Endodermal cell (in vitro differentiated cells): ENCODE results near the gene ST3GAL5. TPM values are rescaled to one million over a fixed set of nuclear protein-coding genes. Genes with fewer than 3 reads are reported as not detected.

Experiments used
- DNase-seq: peaks from one replicate; pipeline ENCODE4 v3.0.0-alpha.2; 2017
- H3K27ac ChIP-seq: 2 replicates; pipeline ENCODE4 v1.5.1; 2013; ENCODE audit warnings: mild to moderate bottlenecking, low read depth, low read length, moderate library complexity
- H3K27me3 ChIP-seq: 2 replicates; pipeline ENCODE4 v1.6.1; 2013; ENCODE audit warnings: mild to moderate bottlenecking, low read length, moderate library complexity; ENCODE audit not compliant: insufficient read depth, control insufficient read depth, poor library complexity, severe bottlenecking
- H3K36me3 ChIP-seq: 2 replicates; pipeline ENCODE4 v1.7.0; 2013; ENCODE audit warnings: mild to moderate bottlenecking, low read length, moderate library complexity; ENCODE audit not compliant: control insufficient read depth, insufficient read depth
- H3K4me1 ChIP-seq: one replicate; pipeline ENCODE4 v1.7.0; 2013; ENCODE audit warnings: low read length; ENCODE audit not compliant: control insufficient read depth, insufficient read depth
- H3K4me3 ChIP-seq: 2 replicates; pipeline ENCODE4 v1.5.1; 2013; ENCODE audit warnings: mild to moderate bottlenecking, low read length, moderate library complexity
- H3K9ac ChIP-seq: 2 replicates; pipeline ENCODE4 v1.6.1; 2013; ENCODE audit warnings: mild to moderate bottlenecking, low read length, moderate library complexity; ENCODE audit not compliant: poor library complexity, severe bottlenecking; ENCODE audit errors: extremely low read depth
- H3K9me3 ChIP-seq: 2 replicates; pipeline ENCODE4 v1.6.1; 2013; ENCODE audit warnings: mild to moderate bottlenecking, low read length, moderate library complexity; ENCODE audit not compliant: control insufficient read depth
- H3K27ac Mint-ChIP-seq: 2 replicates; pipeline ENCODE4 v1.8.0; 2020; ENCODE audit warnings: mixed read lengths
- H3K27me3 Mint-ChIP-seq: 2 replicates; pipeline ENCODE4 v1.8.0; 2021; ENCODE audit warnings: mild to moderate bottlenecking, mixed read lengths; ENCODE audit not compliant: insufficient read depth
- H3K36me3 Mint-ChIP-seq: 2 replicates; pipeline ENCODE4 v1.8.0; 2020; ENCODE audit warnings: low read depth, mixed read lengths
- H3K4me1 Mint-ChIP-seq: 2 replicates; pipeline ENCODE4 v1.8.0; 2020; ENCODE audit warnings: mixed read lengths
- H3K4me3 Mint-ChIP-seq: 2 replicates; pipeline ENCODE4 v1.8.0; 2020; ENCODE audit warnings: mild to moderate bottlenecking, moderate library complexity, mixed read lengths
- H3K9me3 Mint-ChIP-seq: 2 replicates; pipeline ENCODE4 v1.8.0; 2020; ENCODE audit warnings: mild to moderate bottlenecking, mixed read lengths
- WGBS, 2 experiments: methylation state at CpG; one replicate each; pipeline versions ENCODE4 v1.1.5 to v1.1.7; 2013; ENCODE audit warnings: missing lambda C conversion rate in 2 of 2, mixed read lengths in 1 of 2; ENCODE audit not compliant: insufficient coverage in 1 of 2, insufficient read length in 1 of 2; 5-methylcytosine and 5-hydroxymethylcytosine counted together
- total RNA-seq, 2 donors: library from RNA; stranded (reverse); fragmentation: NEBNext Ultra II Directional in 1 of 2; extraction: Animal tissue kit (Norgen Biotek cat#: 25700) in 1 of 2; gene quantifications; 2 replicates in 1 of 2; 3 replicates in 1 of 2; pipeline ENCODE4 v1.2.1, GENCODE V29; 2021
- TF ChIP-seq, protein P1 (sequence below): fragments of 200-600 bp; sonication (generic); conservative IDR thresholded peaks from 2 replicates; pipeline ENCODE4 v1.5.0; 2021; ENCODE audit warnings: antibody characterized with exemption, mild to moderate bottlenecking

ST3GAL5 gene
- total RNA-seq, 2 donors from 2014 or later = 26.6 to 27.4 TPM

DNA sequence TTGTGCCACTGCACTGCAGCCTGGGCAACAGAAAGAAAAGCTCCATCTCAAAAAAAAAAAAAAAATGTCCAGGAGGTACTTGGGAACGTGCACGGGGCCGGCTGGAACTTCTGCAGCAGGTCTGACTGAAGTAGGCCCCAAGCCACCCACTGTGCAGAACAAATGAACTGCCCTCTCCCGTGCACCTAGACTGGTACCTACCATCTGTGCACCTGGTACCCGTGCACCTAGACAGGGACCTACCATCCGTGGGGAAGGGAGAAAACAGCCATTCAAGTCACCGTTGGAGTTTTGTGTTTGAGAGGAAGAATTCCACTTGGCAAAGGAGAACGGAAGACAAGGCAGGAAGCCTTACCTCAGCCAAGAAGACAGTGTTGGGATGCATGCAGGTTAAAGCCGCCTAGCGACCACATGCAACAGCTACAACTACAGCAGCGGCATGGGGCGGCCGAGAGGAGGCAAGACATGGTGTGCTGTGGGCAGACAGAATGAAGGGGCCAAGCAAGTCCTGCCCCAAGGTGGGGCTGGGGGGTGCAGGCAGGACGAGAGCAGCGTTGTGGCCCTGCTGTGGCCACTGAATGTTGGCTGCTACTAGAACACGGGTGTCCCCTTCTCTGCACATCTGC is 16.1 kb downstream of the ST3GAL5 start:
- Histone ChIP-seq H3K4me3 (no peak overlapping the region), H3K9me3 (no peaks in the 10 kb centered on the region), H3K36me3 (peaks cover 6% of the 10 kb centered on the region), H3K9ac (no peak overlapping the region), H3K27ac (no peak overlapping the region), H3K4me1 (no peaks in the 10 kb centered on the region), H3K27me3 (no peaks in the 10 kb centered on the region)
- Mint-ChIP-seq H3K4me1 (peaks cover 7% of the 10 kb centered on the region), H3K9me3 (no peaks in the 10 kb centered on the region), H3K4me3 (no peak overlapping the region), H3K36me3 (peaks cover 22% of the 10 kb centered on the region), H3K27me3 (no peaks in the 10 kb centered on the region), H3K27ac (no peak overlapping the region)
- TF ChIP-seq, protein P1, sequence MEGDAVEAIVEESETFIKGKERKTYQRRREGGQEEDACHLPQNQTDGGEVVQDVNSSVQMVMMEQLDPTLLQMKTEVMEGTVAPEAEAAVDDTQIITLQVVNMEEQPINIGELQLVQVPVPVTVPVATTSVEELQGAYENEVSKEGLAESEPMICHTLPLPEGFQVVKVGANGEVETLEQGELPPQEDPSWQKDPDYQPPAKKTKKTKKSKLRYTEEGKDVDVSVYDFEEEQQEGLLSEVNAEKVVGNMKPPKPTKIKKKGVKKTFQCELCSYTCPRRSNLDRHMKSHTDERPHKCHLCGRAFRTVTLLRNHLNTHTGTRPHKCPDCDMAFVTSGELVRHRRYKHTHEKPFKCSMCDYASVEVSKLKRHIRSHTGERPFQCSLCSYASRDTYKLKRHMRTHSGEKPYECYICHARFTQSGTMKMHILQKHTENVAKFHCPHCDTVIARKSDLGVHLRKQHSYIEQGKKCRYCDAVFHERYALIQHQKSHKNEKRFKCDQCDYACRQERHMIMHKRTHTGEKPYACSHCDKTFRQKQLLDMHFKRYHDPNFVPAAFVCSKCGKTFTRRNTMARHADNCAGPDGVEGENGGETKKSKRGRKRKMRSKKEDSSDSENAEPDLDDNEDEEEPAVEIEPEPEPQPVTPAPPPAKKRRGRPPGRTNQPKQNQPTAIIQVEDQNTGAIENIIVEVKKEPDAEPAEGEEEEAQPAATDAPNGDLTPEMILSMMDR = peak; percentile 62
- 94 to 95% methylated on average over 13 to 16 of the region's 16 CpGs for WGBS, 2 experiments
- peak; percentile 84 for DNase-seq

DNA sequence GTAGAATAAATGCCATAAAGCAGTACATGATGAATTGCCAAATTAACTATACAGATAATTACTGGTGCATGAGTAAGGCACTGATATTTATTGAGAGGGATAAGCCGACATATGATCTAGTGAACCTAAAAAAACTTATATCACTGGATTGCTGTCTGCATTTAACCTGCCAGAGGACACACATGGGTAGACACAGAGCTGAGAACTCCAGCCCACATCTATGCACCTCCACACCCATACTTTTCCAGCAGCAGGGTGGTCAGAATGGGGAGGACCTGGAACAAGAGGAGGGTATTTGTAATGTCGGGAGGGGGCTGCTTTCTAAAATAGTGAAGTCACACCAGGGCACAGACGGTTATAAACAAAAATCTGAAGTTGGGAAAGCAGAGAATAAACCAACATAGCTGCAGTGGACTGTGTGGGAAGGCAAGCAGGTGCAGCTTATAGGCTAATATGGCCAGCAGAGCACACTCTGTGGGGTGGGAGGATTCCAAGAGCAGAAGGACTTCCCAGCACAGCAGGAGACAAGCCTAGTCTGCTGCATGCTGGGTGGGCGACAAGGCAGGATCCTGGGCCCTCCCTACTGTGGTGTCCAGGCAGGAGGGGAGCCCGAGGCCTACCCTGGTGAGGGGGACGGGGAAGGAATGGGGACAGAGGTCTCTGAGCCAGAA is 17.2 kb downstream of the ST3GAL5 start:
- no peak overlapping the region for H3K9ac ChIP-seq
- H3K27ac Mint-ChIP-seq = no peak overlapping the region
- H3K9me3 ChIP-seq = no peaks in the 10 kb centered on the region
- H3K27me3 ChIP-seq = no peaks in the 10 kb centered on the region
- H3K27ac ChIP-seq = no peak overlapping the region
- no peak for DNase-seq
- no peak overlapping the region for H3K4me3 Mint-ChIP-seq
- 90 to 91% methylated on average over 3 to 6 of the region's 6 CpGs for WGBS, 2 experiments
- H3K36me3 ChIP-seq = no peaks in the 10 kb centered on the region
- H3K4me1 Mint-ChIP-seq = peaks cover 7% of the 10 kb centered on the region
- TF ChIP-seq, protein P1 = no peak
- no peaks in the 10 kb centered on the region for H3K9me3 Mint-ChIP-seq
- no peak overlapping the region for H3K4me3 ChIP-seq
- H3K4me1 ChIP-seq = no peaks in the 10 kb centered on the region
- H3K27me3 Mint-ChIP-seq = no peaks in the 10 kb centered on the region
- peaks cover 24% of the 10 kb centered on the region for H3K36me3 Mint-ChIP-seq

DNA sequence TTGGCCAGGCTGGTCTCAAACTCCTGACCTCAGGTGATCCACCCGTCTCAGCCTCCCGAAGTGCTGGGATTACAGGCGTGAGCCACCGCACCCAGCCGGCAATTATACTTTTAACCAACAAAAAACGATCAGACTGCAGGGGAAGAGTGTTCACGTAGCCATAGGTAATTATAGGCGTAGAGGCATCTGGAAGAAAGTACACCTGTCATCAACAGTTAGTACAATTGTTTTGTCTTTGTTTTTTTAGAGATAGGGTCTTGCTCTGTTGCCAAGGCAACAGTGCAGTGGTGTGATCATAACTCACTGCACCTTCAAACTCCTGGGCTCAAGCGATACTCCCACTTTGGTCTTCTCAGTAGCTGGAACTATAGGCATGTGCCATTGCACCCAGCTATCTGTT is 20.0 kb downstream of the ST3GAL5 start:
- no peaks in the 10 kb centered on the region for H3K4me1 ChIP-seq
- H3K36me3 Mint-ChIP-seq = peaks cover 24% of the 10 kb centered on the region
- no peak for DNase-seq
- H3K4me3 ChIP-seq = no peak overlapping the region
- 97 to 100% methylated on average over 7 to 9 of the region's 9 CpGs for WGBS, 2 experiments
- H3K27ac ChIP-seq = no peak overlapping the region
- no peaks in the 10 kb centered on the region for H3K9me3 Mint-ChIP-seq
- no peaks in the 10 kb centered on the region for H3K27me3 Mint-ChIP-seq
- TF ChIP-seq, protein P1 = no peak
- no peaks in the 10 kb centered on the region for H3K9me3 ChIP-seq
- H3K4me1 Mint-ChIP-seq = peaks cover 7% of the 10 kb centered on the region
- H3K27ac Mint-ChIP-seq = no peak overlapping the region
- no peaks in the 10 kb centered on the region for H3K27me3 ChIP-seq
- no peak overlapping the region for H3K4me3 Mint-ChIP-seq
- H3K36me3 ChIP-seq = peaks cover 4% of the 10 kb centered on the region
- H3K9ac ChIP-seq = no peak overlapping the region
